Measurements from ENCODE around the gene PTPRO.

DNA sequence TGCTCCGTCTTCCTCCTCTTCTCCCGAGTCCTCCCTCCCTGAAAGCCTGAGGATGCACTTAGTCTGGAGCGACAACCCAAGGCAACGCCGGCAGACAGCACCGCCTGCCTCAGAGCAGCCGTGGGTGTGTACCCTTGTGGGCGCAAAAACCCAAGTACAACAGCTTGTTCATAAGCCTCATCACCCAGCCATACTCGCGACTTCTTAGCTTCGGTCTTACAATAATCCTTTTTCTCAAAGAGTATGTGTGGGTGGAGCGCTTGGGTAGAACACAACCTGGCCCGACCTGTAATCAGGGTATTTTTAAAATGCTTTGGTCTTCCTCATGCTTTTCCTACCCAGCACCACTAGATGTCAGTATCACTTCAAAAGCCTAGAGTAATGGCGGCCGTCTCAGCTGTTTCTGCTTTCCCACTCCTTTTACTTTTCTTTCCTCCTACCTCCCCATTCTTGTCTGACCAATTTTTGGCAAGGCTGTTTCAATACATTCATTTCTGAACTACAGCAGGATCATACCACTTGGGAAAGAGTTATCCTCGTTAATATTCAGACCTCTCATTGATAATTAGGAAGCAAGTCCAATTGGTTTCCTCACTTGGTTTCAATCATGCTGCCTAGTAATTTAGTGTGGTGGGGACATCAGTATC, 268.0 kb downstream of the PTPRO start:
- TF ChIP-seq, protein P1, sequence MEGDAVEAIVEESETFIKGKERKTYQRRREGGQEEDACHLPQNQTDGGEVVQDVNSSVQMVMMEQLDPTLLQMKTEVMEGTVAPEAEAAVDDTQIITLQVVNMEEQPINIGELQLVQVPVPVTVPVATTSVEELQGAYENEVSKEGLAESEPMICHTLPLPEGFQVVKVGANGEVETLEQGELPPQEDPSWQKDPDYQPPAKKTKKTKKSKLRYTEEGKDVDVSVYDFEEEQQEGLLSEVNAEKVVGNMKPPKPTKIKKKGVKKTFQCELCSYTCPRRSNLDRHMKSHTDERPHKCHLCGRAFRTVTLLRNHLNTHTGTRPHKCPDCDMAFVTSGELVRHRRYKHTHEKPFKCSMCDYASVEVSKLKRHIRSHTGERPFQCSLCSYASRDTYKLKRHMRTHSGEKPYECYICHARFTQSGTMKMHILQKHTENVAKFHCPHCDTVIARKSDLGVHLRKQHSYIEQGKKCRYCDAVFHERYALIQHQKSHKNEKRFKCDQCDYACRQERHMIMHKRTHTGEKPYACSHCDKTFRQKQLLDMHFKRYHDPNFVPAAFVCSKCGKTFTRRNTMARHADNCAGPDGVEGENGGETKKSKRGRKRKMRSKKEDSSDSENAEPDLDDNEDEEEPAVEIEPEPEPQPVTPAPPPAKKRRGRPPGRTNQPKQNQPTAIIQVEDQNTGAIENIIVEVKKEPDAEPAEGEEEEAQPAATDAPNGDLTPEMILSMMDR (IDR thresholded peaks at IDR 0.05): peak in 5 of 7 experiments; percentile 83 to 93 (median 88)
- TF ChIP-seq POLR2AphosphoS5 (IDR thresholded peaks at IDR 0.05) (peak in 1 of 3 donors; percentile 49), EP300 (IDR thresholded peaks at IDR 0.05) (no peak), POLR2A (IDR thresholded peaks at IDR 0.05) (no peak)
